K562 (cell line): ENCODE data around the gene UBR1. TPM values are rescaled to one million over a fixed set of nuclear protein-coding genes. Genes with fewer than 3 reads are reported as not detected.

Source experiments
- ATAC-seq: fragments of 200-7000 bp; cut with Tn5 transposase; 3 replicates; pipeline ENCODE4 v1.9.1; 2020; ENCODE audit warnings: moderate library complexity
- BruUV-seq: library from RNA; stranded (reverse); fragments of 400-500 nt; replicated peaks from 2 replicates; lab custom pipeline; 2021; lab: Mats Ljungman, UMichigan
- CTCF ChIA-PET: fragments of 300-600 bp; formaldehyde crosslinking; extraction: SDS; loops from one replicate; lab custom pipeline; 2021; ENCODE audit warnings: low intra/inter-chr PET ratio; lab: Yijun Ruan, JAX
- POLR2A ChIA-PET: fragments of 300-600, 350-650 bp; sonication (Branson Sonifier 250); formaldehyde crosslinking; extraction: SDS; loops from one replicate; lab custom pipeline; 2021; ENCODE audit warnings: antibody characterized with exemption, inconsistent platforms; lab: Yijun Ruan, JAX
- DNase-seq, 4 experiments: peaks; one replicate each; pipeline versions ENCODE4 v3.0.0 to v3.0.0-alpha.2; 2011 to 2018; ENCODE audit warnings: low spot score in 3 of 4, mixed read lengths in 3 of 4; ENCODE audit errors: extremely low read depth in 1 of 4
- FAIRE-seq: peaks from 2 replicates; lab custom pipeline; 2011; peaks lifted over from hg19 to GRCh38; lab: Jason Lieb, UNC
- H2AFZ ChIP-seq: 2 replicates; pipeline ENCODE4 v1.6.0; 2011; ENCODE audit warnings: low read depth, low read length, control low read depth, inconsistent platforms
- H3K27ac ChIP-seq: fragments of 200-600 bp; 3 replicates; pipeline ENCODE4 v1.8.0; 2011; ENCODE audit warnings: low read depth, mild to moderate bottlenecking, control low read depth, inconsistent platforms, low read length, moderate library complexity, mixed read lengths; ENCODE audit errors: extremely low read depth
- H3K27me3 ChIP-seq, 2 experiments: fragments of 300-600 bp in 1 of 2; 2 replicates in 1 of 2; 3 replicates in 1 of 2; pipeline versions ENCODE4 v1.6.0 to v1.8.0; 2011; ENCODE audit warnings: inconsistent platforms in 2 of 2, low read length in 2 of 2, mild to moderate bottlenecking in 1 of 2, mixed read lengths in 1 of 2, moderate library complexity in 1 of 2; ENCODE audit not compliant: control insufficient read depth in 2 of 2, insufficient read depth in 2 of 2
- H3K36me3 ChIP-seq: fragments of 300-600 bp; 3 replicates; pipeline ENCODE4 v1.8.0; 2011; ENCODE audit warnings: mild to moderate bottlenecking, low read length, inconsistent platforms; ENCODE audit not compliant: control insufficient read depth, insufficient read depth
- H3K4me1 ChIP-seq, 2 experiments: fragments of 200-600 bp in 1 of 2; replicated peaks in 1 of 2; 2 replicates in 1 of 2; 3 replicates in 1 of 2; pipeline versions ENCODE4 v1.5.1 to v1.8.0; 2011; ENCODE audit warnings: inconsistent platforms in 2 of 2, low read length in 2 of 2, mild to moderate bottlenecking in 1 of 2, mixed read lengths in 1 of 2, moderate library complexity in 1 of 2; ENCODE audit not compliant: control insufficient read depth in 2 of 2, insufficient read depth in 2 of 2
- H3K4me2 ChIP-seq: 2 replicates; pipeline ENCODE4 v1.6.1; 2011; ENCODE audit warnings: low read length, control low read depth, inconsistent platforms, mixed read lengths; ENCODE audit not compliant: insufficient read depth
- H3K4me3 ChIP-seq: fragments of 200-600 bp; sonication (generic), shearing (Covaris generic); 2 replicates; pipeline ENCODE4 v1.5.1; 2016; ENCODE audit warnings: control low read depth, inconsistent platforms
- H3K79me2 ChIP-seq: fragments of 200-600 bp; 3 replicates; pipeline ENCODE4 v1.8.0; 2011; ENCODE audit warnings: low read length, inconsistent platforms; ENCODE audit not compliant: control insufficient read depth, insufficient read depth
- H3K9ac ChIP-seq, 2 experiments: 2 replicates each; pipeline versions ENCODE4 v1.6.0 to v1.6.1; 2011; ENCODE audit warnings: low read depth in 2 of 2, low read length in 2 of 2, control low read depth in 1 of 2, inconsistent platforms in 1 of 2, mild to moderate bottlenecking in 1 of 2, mixed read lengths in 1 of 2; ENCODE audit not compliant: insufficient read depth in 1 of 2
- H3K9me1 ChIP-seq: one replicate; pipeline ENCODE4 v1.6.0; 2011; ENCODE audit warnings: inconsistent platforms, mild to moderate bottlenecking, low read length, moderate library complexity; ENCODE audit not compliant: control insufficient read depth, insufficient read depth
- H3K9me3 ChIP-seq: replicated peaks from 2 replicates; pipeline ENCODE4 v1.5.1; 2011; ENCODE audit warnings: low read depth, low read length, inconsistent platforms; ENCODE audit not compliant: control insufficient read depth, insufficient read depth
- H4K20me1 ChIP-seq: replicated peaks from 2 replicates; pipeline ENCODE4 v1.6.1; 2011; ENCODE audit warnings: low read length, inconsistent platforms, mixed read lengths; ENCODE audit not compliant: control insufficient read depth, insufficient read depth
- ARID1B ChIP-seq: fragments of 450-650 bp; IDR thresholded peaks from 2 replicates; pipeline ENCODE4 v1.6.1; 2016; ENCODE audit warnings: antibody characterized with exemption, mild to moderate bottlenecking, inconsistent platforms
- CEBPB ChIP-seq: fragments of 450-650 bp; IDR thresholded peaks from 2 replicates; pipeline ENCODE4 v1.6.1; 2016; ENCODE audit warnings: missing genetic modification characterization, missing compliant biosample characterization
- CEBPG ChIP-seq, 3 experiments: fragments of 200-800 bp in 1 of 3; sonication (Bioruptor generic) in 1 of 3; sonication (generic) in 1 of 3; formaldehyde crosslinking in 1 of 3; IDR thresholded peaks in 2 of 3; conservative IDR thresholded peaks in 1 of 3; 2 replicates each; pipeline versions ENCODE4 v1.6.1 to v1.8.0; 2016 to 2022; ENCODE audit warnings: missing compliant biosample characterization in 2 of 3, missing genetic modification characterization in 2 of 3, mild to moderate bottlenecking in 1 of 3, missing genetic modification reagents in 1 of 3
- SAP30 ChIP-seq: fragments of 200-600 bp; sonication (generic); IDR thresholded peaks from 2 replicates; pipeline ENCODE4 v1.6.1; 2012; ENCODE audit warnings: borderline replicate concordance, low read depth, mild to moderate bottlenecking, moderate library complexity, low read length, control low read depth, inconsistent platforms; ENCODE audit not compliant: insufficient read depth, poor library complexity, severe bottlenecking
- U2AF2 ChIP-seq: fragments of 200-400 bp; formaldehyde crosslinking; optimal IDR thresholded peaks from 2 replicates; pipeline ENCODE3; 2017; ENCODE audit warnings: low read depth, mild to moderate bottlenecking, low read length
- ZBED1 ChIP-seq: IDR thresholded peaks from 2 replicates; pipeline ENCODE4 v1.6.1; 2014
- ZNF24 ChIP-seq: fragments of 450-650 bp; IDR thresholded peaks from 2 replicates; pipeline ENCODE4 v1.6.1; 2016
- WGBS: fragments of 100-300 bp; shearing (Covaris generic); methylation state at CpG from one replicate; pipeline ENCODE4 v1.1.6; 2016; ENCODE audit warnings: low coverage, mixed read lengths; ENCODE audit not compliant: insufficient coverage; ENCODE audit errors: missing lambda C conversion rate; 5-methylcytosine and 5-hydroxymethylcytosine counted together
- in situ Hi-C: fragments of 300-500 bp; cut with MboI; formaldehyde crosslinking; loops from 4 replicates; pipeline ENCODE4 v1.15.0; 2018; ENCODE audit warnings: inconsistent platforms, mixed read lengths
- intact Hi-C: fragments of 100-400 bp; cut with micrococcal nuclease; formaldehyde crosslinking; loops from 2 replicates; pipeline ENCODE4 v1.14.2; 2022
- polyA plus RNA-seq, 8 experiments: library from polyadenylated mRNA; depleted of rRNA in 4 of 8; stranded (reverse) in 5 of 8; unstranded in 3 of 8; fragments of >200 nt; fragmentation: Nextera tagmentation in 2 of 8; fragmentation: Illumina TruSeq in 1 of 8; extraction: Ambion mirVana in 2 of 8; extraction: Trizol in 1 of 8; gene quantifications; 2 replicates each; pipeline versions ENCODE4 v1.2.1 to v1.2.3, GENCODE V29; 2011 to 2014; ENCODE audit warnings: inconsistent platforms in 1 of 8, missing spikeins in 1 of 8
- total RNA-seq, 7 experiments: library from RNA; depleted of rRNA in 6 of 7; stranded (reverse); fragments of >200 nt in 6 of 7; fragmentation: Illumina TruSeq in 2 of 7; extraction: Trizol in 2 of 7; gene quantifications; 2 replicates each; pipeline versions ENCODE4 v1.2.1 to v1.2.3, GENCODE V29; 2011 to 2021; ENCODE audit warnings: low replicate concordance in 1 of 7
- TF ChIP-seq, protein P1 (sequence below): fragments of 450-650 bp; IDR thresholded peaks from 2 replicates; pipeline ENCODE4 v1.6.1; 2016; ENCODE audit warnings: missing biosample characterization, missing genetic modification characterization

The UBR1 gene
- total and polyA plus RNA-seq, 9 of the 15 experiments (the other 6 are each of a cell fraction or from before 2014, with no cell fraction given) = 5.8 to 30.7 (median 15.3) TPM

- TF ChIP-seq U2AF2 (no peak), SAP30 (no peak)
These were observed 4.9 kb downstream of the UBR1 start (continued) for GRCh38 chr15:43100971-43101370.

- H3K4me3 ChIP-seq = no peak overlapping the region
- no peaks in the 10 kb centered on the region for H3K9me1 ChIP-seq
- peaks cover 86% of the 10 kb centered on the region for H3K79me2 ChIP-seq
- intact Hi-C loops = no loop called here
- no peak overlapping the region for H3K27ac ChIP-seq
- no peak overlapping the region for H3K4me2 ChIP-seq
- WGBS = 91% methylated on average over 9 of the region's 10 CpGs
- H2AFZ ChIP-seq = no peak overlapping the region
- ATAC-seq (no peak), FAIRE-seq (no peak), DNase-seq (no peak)
- in situ Hi-C loops = no loop called here
- no peaks in the 10 kb centered on the region for H4K20me1 ChIP-seq
- no peak overlapping the region for H3K9ac ChIP-seq
- no peaks in the 10 kb centered on the region for H3K9me3 ChIP-seq
- POLR2A ChIA-PET = no interaction called here
- H3K27me3 ChIP-seq = no peaks in the 10 kb centered on the region
- peaks cover 0 to 45% of the 10 kb centered on the region in 2 experiments for H3K4me1 ChIP-seq
- no TSS peak for BruUV-seq
- CTCF ChIA-PET = no interaction called here
- TF ChIP-seq CEBPB (tag) (peak; percentile 94), ZNF24 (peak; percentile 82), ARID1B (no peak), CEBPG (CRISPR knock-in tag; IDR thresholded peaks at IDR 0.05) (no peak), CEBPG (tag; conservative IDR thresholded peaks at IDR 0.05 in 1 of 2, IDR thresholded peaks at IDR 0.05 in 1 of 2) (peak; percentile 67 to 96), ZBED1 (no peak)
- TF ChIP-seq, protein P1, sequence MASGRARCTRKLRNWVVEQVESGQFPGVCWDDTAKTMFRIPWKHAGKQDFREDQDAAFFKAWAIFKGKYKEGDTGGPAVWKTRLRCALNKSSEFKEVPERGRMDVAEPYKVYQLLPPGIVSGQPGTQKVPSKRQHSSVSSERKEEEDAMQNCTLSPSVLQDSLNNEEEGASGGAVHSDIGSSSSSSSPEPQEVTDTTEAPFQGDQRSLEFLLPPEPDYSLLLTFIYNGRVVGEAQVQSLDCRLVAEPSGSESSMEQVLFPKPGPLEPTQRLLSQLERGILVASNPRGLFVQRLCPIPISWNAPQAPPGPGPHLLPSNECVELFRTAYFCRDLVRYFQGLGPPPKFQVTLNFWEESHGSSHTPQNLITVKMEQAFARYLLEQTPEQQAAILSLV (tag) = 0 out of 2 replicates have a peak, but pooled peaks have one; percentile 17
- H3K36me3 ChIP-seq = peaks cover 59% of the 10 kb centered on the region
These were observed 6.6 kb downstream of the UBR1 start for GRCh38 chr15:43099105-43099845.
